ENCODE results near the gene SIX5. TPM values are rescaled to one million over a fixed set of nuclear protein-coding genes. Genes with fewer than 3 reads are reported as not detected.

Gene SIX5
- total and polyA plus RNA-seq, 9 of the 15 experiments (the other 6 are each of a cell fraction or from before 2014, with no cell fraction given), result 1.4 to 17.2 (median 7.4) TPM; not detected in 2

GRCh38 chr19:45779231-45780145 lies 10.4 kb upstream of the SIX5 start (continued):
- TF ChIP-seq, protein P1, sequence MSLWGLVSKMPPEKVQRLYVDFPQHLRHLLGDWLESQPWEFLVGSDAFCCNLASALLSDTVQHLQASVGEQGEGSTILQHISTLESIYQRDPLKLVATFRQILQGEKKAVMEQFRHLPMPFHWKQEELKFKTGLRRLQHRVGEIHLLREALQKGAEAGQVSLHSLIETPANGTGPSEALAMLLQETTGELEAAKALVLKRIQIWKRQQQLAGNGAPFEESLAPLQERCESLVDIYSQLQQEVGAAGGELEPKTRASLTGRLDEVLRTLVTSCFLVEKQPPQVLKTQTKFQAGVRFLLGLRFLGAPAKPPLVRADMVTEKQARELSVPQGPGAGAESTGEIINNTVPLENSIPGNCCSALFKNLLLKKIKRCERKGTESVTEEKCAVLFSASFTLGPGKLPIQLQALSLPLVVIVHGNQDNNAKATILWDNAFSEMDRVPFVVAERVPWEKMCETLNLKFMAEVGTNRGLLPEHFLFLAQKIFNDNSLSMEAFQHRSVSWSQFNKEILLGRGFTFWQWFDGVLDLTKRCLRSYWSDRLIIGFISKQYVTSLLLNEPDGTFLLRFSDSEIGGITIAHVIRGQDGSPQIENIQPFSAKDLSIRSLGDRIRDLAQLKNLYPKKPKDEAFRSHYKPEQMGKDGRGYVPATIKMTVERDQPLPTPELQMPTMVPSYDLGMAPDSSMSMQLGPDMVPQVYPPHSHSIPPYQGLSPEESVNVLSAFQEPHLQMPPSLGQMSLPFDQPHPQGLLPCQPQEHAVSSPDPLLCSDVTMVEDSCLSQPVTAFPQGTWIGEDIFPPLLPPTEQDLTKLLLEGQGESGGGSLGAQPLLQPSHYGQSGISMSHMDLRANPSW (CRISPR knock-in tag; IDR thresholded peaks at IDR 0.05), result 0 out of 2 replicates have a peak, but pooled peaks have one; percentile 35
- TF ChIP-seq HLTF (IDR thresholded peaks at IDR 0.05) (peak; percentile 82; the same call in 1 of the 2 replicates), NFRKB (IDR thresholded peaks at IDR 0.05; ENCODE audit: low read depth) (no peak), ZNF436 (CRISPR knock-in tag; IDR thresholded peaks at IDR 0.05) (no peak), SRSF3 (IDR thresholded peaks at IDR 0.05; ENCODE audit: insufficient read depth, low read length) (no peak), EZH2 (IDR thresholded peaks at IDR 0.05; ENCODE audit: borderline replicate concordance, low read depth, low read length) (no peak), MLLT1 (IDR thresholded peaks at IDR 0.05) (0 out of 4 replicates have a peak, but pooled peaks of 1 of the 2 experiments have one; percentile 23)
- TF ChIP-seq, protein P2, sequence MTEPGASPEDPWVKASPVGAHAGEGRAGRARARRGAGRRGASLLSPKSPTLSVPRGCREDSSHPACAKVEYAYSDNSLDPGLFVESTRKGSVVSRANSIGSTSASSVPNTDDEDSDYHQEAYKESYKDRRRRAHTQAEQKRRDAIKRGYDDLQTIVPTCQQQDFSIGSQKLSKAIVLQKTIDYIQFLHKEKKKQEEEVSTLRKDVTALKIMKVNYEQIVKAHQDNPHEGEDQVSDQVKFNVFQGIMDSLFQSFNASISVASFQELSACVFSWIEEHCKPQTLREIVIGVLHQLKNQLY (CRISPR knock-in tag; conservative IDR thresholded peaks at IDR 0.05), result no peak
- TF ChIP-seq, protein P3, sequence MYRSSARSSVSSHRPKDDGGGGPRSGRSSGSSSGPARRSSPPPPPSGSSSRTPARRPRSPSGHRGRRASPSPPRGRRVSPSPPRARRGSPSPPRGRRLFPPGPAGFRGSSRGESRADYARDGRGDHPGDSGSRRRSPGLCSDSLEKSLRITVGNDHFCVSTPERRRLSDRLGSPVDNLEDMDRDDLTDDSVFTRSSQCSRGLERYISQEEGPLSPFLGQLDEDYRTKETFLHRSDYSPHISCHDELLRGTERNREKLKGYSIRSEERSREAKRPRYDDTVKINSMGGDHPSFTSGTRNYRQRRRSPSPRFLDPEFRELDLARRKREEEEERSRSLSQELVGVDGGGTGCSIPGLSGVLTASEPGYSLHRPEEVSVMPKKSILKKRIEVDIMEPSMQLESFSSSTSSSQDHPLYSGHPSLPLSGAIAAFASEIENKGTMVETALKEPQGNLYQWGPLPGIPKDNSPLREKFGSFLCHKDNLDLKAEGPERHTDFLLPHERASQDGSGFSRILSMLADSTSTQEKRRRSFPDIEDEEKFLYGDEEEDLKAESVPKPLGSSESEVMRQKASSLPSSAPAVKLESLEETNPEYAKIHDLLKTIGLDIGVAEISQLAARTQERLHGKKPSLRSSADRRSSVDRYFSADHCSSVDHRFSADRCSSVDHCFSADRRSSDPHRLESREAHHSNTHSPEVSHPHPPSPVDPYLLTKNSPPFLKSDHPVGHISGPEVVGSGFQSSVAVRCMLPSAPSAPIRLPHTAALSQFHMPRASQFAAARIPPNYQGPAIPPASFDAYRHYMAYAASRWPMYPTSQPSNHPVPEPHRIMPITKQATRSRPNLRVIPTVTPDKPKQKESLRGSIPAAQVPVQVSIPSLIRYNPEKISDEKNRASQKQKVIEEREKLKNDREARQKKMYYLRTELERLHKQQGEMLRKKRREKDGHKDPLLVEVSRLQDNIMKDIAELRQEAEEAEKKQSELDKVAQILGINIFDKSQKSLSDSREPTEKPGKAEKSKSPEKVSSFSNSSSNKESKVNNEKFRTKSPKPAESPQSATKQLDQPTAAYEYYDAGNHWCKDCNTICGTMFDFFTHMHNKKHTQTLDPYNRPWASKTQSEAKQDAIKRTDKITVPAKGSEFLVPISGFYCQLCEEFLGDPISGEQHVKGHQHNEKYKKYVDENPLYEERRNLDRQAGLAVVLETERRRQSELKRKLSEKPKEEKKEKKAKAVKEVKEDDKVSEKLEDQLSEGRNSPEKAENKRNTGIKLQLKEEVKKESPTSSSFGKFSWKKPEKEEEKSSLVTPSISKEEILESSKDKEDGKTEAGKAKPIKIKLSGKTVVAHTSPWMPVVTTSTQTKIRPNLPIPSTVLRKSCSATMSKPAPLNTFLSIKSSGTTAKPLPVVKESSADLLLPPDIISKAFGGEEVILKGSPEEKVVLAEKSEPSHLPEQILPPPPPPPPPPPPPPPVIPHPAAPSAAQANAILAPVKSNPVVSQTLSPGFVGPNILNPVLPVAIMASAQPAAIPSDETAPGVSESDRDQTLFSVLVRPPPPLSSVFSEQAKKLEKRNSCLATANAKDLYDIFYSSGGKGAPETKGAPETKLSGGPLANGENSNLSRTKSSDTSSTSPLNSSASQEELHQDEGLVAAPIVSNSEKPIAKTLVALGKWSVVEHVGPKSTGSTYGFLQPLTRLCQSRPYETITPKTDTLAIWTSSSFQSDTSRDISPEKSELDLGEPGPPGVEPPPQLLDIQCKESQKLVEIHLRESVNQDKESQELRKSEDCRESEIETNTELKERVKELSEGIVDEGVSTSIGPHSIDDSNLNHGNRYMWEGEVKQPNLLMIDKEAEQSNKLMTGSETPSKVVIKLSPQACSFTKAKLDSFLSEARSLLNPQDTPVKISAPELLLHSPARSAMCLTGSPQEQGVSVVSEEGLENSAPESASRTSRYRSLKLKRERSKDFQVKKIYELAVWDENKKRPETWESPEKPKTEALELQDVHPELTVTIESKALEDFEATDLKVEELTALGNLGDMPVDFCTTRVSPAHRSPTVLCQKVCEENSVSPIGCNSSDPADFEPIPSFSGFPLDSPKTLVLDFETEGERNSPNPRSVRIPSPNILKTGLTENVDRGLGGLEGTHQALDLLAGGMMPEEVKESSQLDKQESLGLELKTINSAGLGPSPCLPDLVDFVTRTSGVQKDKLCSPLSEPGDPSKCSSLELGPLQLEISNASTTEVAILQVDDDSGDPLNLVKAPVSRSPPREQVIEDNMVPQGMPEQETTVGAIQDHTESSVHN (IDR thresholded peaks at IDR 0.05; ENCODE audit: borderline replicate concordance in 1 of 2, low read depth in 1 of 2), result no peak
- TF ChIP-seq, protein P4, sequence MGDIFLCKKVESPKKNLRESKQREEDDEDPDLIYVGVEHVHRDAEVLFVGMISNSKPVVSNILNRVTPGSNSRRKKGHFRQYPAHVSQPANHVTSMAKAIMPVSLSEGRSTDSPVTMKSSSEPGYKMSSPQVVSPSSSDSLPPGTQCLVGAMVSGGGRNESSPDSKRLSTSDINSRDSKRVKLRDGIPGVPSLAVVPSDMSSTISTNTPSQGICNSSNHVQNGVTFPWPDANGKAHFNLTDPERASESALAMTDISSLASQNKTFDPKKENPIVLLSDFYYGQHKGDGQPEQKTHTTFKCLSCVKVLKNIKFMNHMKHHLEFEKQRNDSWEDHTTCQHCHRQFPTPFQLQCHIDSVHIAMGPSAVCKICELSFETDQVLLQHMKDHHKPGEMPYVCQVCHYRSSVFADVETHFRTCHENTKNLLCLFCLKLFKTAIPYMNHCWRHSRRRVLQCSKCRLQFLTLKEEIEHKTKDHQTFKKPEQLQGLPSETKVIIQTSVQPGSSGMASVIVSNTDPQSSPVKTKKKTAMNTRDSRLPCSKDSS (IDR thresholded peaks at IDR 0.05; ENCODE audit: low read depth, partially characterized antibody), result no peak
